WTC11 (cell line): ENCODE results near the gene PDZRN3. TPM values are rescaled to one million over a fixed set of nuclear protein-coding genes. Genes with fewer than 3 reads are reported as not detected.

Experiments used
- ATAC-seq: fragments of 200-7000 bp; cut with Tn5 transposase; 2 replicates; pipeline ENCODE4 v1.10.0; 2021; ENCODE audit warnings: mild to moderate bottlenecking, moderate library complexity
- CTCF ChIA-PET: fragments of 300-600 bp; sonication (Branson Sonifier 250); formaldehyde crosslinking; loops from one replicate; lab custom pipeline; 2021; ENCODE audit warnings: antibody characterized with exemption; lab: Charles Lee
- POLR2A ChIA-PET: fragments of 350-600 bp; sonication (Branson Sonifier 250); formaldehyde crosslinking; loops from one replicate; lab custom pipeline; 2021; ENCODE audit warnings: antibody characterized with exemption; lab: Charles Lee
- DNase-seq: peaks from one replicate; pipeline ENCODE4 v3.0.0; 2021; ENCODE audit warnings: low spot score
- H3K27ac Mint-ChIP-seq: 2 replicates; pipeline ENCODE4 v1.8.0; 2021; ENCODE audit warnings: mixed read lengths
- H3K27me3 Mint-ChIP-seq: 2 replicates; pipeline ENCODE4 v1.8.0; 2021; ENCODE audit warnings: low read depth, mild to moderate bottlenecking, moderate library complexity, mixed read lengths
- H3K36me3 Mint-ChIP-seq: 2 replicates; pipeline ENCODE4 v1.8.0; 2021; ENCODE audit warnings: mixed read lengths
- H3K4me1 Mint-ChIP-seq: 2 replicates; pipeline ENCODE4 v1.8.0; 2022; ENCODE audit warnings: mixed read lengths
- H3K4me3 Mint-ChIP-seq: 2 replicates; pipeline ENCODE4 v1.8.0; 2021; ENCODE audit warnings: mild to moderate bottlenecking, moderate library complexity, mixed read lengths
- H3K9me3 Mint-ChIP-seq: 2 replicates; pipeline ENCODE4 v1.8.0; 2021; ENCODE audit warnings: mixed read lengths
- CTCF ChIP-seq: fragments of 200-600 bp; IDR thresholded peaks from 2 replicates; pipeline ENCODE4 v1.8.0; 2022; ENCODE audit warnings: antibody characterized with exemption
- FOXJ3 ChIP-seq: sonication (generic); formaldehyde crosslinking; IDR thresholded peaks from 2 replicates; pipeline ENCODE4 v1.9.0; 2021; ENCODE audit warnings: missing genetic modification reagents, mild to moderate bottlenecking, borderline replicate concordance
- FOXK1 ChIP-seq: sonication (generic); formaldehyde crosslinking; IDR thresholded peaks from 2 replicates; pipeline ENCODE4 v1.8.0; 2022; ENCODE audit warnings: mild to moderate bottlenecking, moderate library complexity, missing genetic modification reagents
- FOXP4 ChIP-seq: sonication (generic); formaldehyde crosslinking; IDR thresholded peaks from 2 replicates; pipeline ENCODE4 v1.8.0; 2022; ENCODE audit warnings: mild to moderate bottlenecking, missing genetic modification reagents
- JAZF1 ChIP-seq: fragments of 250-450 bp; sonication (Bioruptor Pico); IDR thresholded peaks from 2 replicates; pipeline ENCODE4 v1.9.0; 2021; ENCODE audit warnings: moderate library complexity, mild to moderate bottlenecking, inconsistent platforms
- MLX ChIP-seq: sonication (generic); formaldehyde crosslinking; IDR thresholded peaks from 2 replicates; pipeline ENCODE4 v1.8.1; 2023; ENCODE audit warnings: mild to moderate bottlenecking, missing genetic modification reagents, moderate library complexity
- MXD4 ChIP-seq: fragments of 250-450 bp; sonication (Bioruptor Pico); IDR thresholded peaks from 2 replicates; pipeline ENCODE4 v1.8.0; 2021; ENCODE audit warnings: mild to moderate bottlenecking, moderate library complexity, borderline replicate concordance
- MYBL2 ChIP-seq: sonication (generic); formaldehyde crosslinking; IDR thresholded peaks from 2 replicates; pipeline ENCODE4 v1.8.1; 2023; ENCODE audit warnings: mild to moderate bottlenecking, moderate library complexity, missing genetic modification reagents
- NR2C2 ChIP-seq: sonication (generic); formaldehyde crosslinking; IDR thresholded peaks from 2 replicates; pipeline ENCODE4 v1.8.0; 2022; ENCODE audit warnings: mild to moderate bottlenecking, missing genetic modification reagents
- OVOL2 ChIP-seq: fragments of 250-450 bp; sonication (Bioruptor Pico); IDR thresholded peaks from 2 replicates; pipeline ENCODE4 v1.9.0; 2021; ENCODE audit warnings: mild to moderate bottlenecking, borderline replicate concordance
- SMAD3 ChIP-seq: sonication (generic); formaldehyde crosslinking; IDR thresholded peaks from 2 replicates; pipeline ENCODE4 v1.8.0; 2022; ENCODE audit warnings: missing genetic modification reagents, mild to moderate bottlenecking, borderline replicate concordance
- SP1 ChIP-seq: sonication (generic); formaldehyde crosslinking; conservative IDR thresholded peaks from 2 replicates; pipeline ENCODE4 v1.8.1; 2022; ENCODE audit warnings: missing genetic modification reagents
- ZNF121 ChIP-seq: sonication (generic); formaldehyde crosslinking; IDR thresholded peaks from 2 replicates; pipeline ENCODE4 v1.8.0; 2023; ENCODE audit warnings: missing genetic modification reagents
- ZNF263 ChIP-seq: sonication (generic); formaldehyde crosslinking; IDR thresholded peaks from 2 replicates; pipeline ENCODE4 v1.8.1; 2022; ENCODE audit warnings: low read depth, mild to moderate bottlenecking, moderate library complexity, missing genetic modification reagents
- ZNF671 ChIP-seq: fragments of 250-450 bp; sonication (Bioruptor Pico); IDR thresholded peaks from 2 replicates; pipeline ENCODE4 v1.8.0; 2021; ENCODE audit warnings: mild to moderate bottlenecking
- total RNA-seq: library from RNA; stranded (reverse); gene quantifications from 3 replicates; pipeline ENCODE4 v1.2.3, GENCODE V29; 2021
- TF ChIP-seq, protein P1 (sequence below): sonication (generic); formaldehyde crosslinking; IDR thresholded peaks from 2 replicates; pipeline ENCODE4 v1.8.0; 2022; ENCODE audit warnings: missing genetic modification reagents
- TF ChIP-seq, protein P2 (sequence below): fragments of 250-450 bp; sonication (Bioruptor Pico); IDR thresholded peaks from 2 replicates; pipeline ENCODE4 v2.1.2; 2022; ENCODE audit warnings: mild to moderate bottlenecking, moderate library complexity
- TF ChIP-seq, protein P3 (sequence below): sonication (generic); formaldehyde crosslinking; IDR thresholded peaks from 2 replicates; pipeline ENCODE4 v1.8.0; 2022; ENCODE audit warnings: mild to moderate bottlenecking, missing genetic modification reagents

The PDZRN3 gene
- total RNA-seq, 1 experiment from 2014 or later: 9.5 TPM

- no peak for TF ChIP-seq FOXP4 (CRISPR knock-in tag)
- no peak for TF ChIP-seq MXD4 (CRISPR knock-in tag)
- no peak for TF ChIP-seq NR2C2 (CRISPR knock-in tag)
- TF ChIP-seq, protein P1, sequence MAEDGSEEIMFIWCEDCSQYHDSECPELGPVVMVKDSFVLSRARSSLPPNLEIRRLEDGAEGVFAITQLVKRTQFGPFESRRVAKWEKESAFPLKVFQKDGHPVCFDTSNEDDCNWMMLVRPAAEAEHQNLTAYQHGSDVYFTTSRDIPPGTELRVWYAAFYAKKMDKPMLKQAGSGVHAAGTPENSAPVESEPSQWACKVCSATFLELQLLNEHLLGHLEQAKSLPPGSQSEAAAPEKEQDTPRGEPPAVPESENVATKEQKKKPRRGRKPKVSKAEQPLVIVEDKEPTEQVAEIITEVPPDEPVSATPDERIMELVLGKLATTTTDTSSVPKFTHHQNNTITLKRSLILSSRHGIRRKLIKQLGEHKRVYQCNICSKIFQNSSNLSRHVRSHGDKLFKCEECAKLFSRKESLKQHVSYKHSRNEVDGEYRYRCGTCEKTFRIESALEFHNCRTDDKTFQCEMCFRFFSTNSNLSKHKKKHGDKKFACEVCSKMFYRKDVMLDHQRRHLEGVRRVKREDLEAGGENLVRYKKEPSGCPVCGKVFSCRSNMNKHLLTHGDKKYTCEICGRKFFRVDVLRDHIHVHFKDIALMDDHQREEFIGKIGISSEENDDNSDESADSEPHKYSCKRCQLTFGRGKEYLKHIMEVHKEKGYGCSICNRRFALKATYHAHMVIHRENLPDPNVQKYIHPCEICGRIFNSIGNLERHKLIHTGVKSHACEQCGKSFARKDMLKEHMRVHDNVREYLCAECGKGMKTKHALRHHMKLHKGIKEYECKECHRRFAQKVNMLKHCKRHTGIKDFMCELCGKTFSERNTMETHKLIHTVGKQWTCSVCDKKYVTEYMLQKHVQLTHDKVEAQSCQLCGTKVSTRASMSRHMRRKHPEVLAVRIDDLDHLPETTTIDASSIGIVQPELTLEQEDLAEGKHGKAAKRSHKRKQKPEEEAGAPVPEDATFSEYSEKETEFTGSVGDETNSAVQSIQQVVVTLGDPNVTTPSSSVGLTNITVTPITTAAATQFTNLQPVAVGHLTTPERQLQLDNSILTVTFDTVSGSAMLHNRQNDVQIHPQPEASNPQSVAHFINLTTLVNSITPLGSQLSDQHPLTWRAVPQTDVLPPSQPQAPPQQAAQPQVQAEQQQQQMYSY (CRISPR knock-in tag): no peak
These were observed 273.2 kb downstream of the PDZRN3 start (continued) for GRCh38 chr3:73351423-73352071.

DNA sequence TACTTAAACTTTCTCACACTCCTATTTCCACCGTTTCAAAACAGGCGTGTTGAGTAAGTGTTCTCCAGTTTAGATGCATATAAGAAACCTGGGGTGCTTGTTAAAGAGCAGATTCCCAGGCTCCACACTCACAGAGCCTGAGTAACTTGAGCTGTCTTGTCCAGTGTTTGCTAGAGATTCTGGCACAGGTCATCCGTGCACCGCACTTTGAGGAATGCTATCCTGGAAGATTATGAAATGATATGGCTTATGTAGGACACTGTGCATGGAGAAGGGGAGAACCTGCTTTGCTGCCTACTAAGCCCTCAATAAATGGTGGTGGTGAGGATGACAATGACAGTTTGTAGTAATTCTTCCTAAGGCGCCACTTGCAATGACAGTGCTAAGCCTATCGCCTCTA lies 273.7 kb downstream of the PDZRN3 start:
- CTCF ChIA-PET: no interaction called here
- no peak overlapping the region for H3K4me3 Mint-ChIP-seq
- DNase-seq (no peak), ATAC-seq (no peak)
- no peaks in the 10 kb centered on the region for H3K27me3 Mint-ChIP-seq
- POLR2A ChIA-PET: no interaction called here
- TF ChIP-seq ZNF671 (CRISPR knock-in tag) (no peak), ZNF121 (CRISPR knock-in tag) (no peak), OVOL2 (CRISPR knock-in tag) (no peak), FOXJ3 (CRISPR knock-in tag) (no peak), JAZF1 (CRISPR knock-in tag) (no peak), FOXK1 (CRISPR knock-in tag) (no peak), MYBL2 (CRISPR knock-in tag) (no peak), MLX (CRISPR knock-in tag) (no peak)
- TF ChIP-seq, protein P2, sequence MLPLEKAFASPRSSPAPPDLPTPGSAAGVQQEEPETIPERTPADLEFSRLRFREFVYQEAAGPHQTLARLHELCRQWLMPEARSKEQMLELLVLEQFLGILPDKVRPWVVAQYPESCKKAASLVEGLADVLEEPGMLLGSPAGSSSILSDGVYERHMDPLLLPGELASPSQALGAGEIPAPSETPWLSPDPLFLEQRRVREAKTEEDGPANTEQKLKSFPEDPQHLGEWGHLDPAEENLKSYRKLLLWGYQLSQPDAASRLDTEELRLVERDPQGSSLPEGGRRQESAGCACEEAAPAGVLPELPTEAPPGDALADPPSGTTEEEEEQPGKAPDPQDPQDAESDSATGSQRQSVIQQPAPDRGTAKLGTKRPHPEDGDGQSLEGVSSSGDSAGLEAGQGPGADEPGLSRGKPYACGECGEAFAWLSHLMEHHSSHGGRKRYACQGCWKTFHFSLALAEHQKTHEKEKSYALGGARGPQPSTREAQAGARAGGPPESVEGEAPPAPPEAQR (CRISPR knock-in tag): no peak
- H3K36me3 Mint-ChIP-seq: no peaks in the 10 kb centered on the region
- peaks cover 8% of the 10 kb centered on the region for H3K4me1 Mint-ChIP-seq
- H3K27ac Mint-ChIP-seq: no peak overlapping the region
- no peaks in the 10 kb centered on the region for H3K9me3 Mint-ChIP-seq

DNA sequence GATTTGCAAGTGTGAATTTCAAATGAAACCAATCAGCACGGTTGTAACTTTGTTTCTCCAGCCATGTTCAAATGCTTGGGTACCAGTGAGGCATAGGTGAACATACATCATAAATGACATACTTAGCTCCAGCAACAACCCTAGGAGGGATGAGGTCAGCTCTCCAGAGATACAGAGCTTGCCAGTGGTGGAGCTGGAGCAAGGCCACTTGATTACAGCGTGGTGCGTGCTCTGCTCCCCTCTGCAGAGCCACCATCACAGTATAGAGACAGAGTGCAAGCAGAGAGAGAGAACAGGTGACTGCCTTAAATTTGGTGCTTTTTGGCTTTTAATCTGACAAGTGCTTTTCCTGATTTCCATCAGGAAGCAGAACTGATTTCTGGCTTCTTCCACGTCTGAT lies 275.1 kb downstream of the PDZRN3 start:
- H3K4me3 Mint-ChIP-seq: no peak overlapping the region
- H3K27me3 Mint-ChIP-seq: no peaks in the 10 kb centered on the region
- H3K27ac Mint-ChIP-seq: no peak overlapping the region
- no peak for ATAC-seq
- ChIA-PET POLR2A (no interaction called here), CTCF (no interaction called here)
- no peak for DNase-seq
- H3K36me3 Mint-ChIP-seq: no peaks in the 10 kb centered on the region
- H3K4me1 Mint-ChIP-seq: peaks cover 10% of the 10 kb centered on the region
- H3K9me3 Mint-ChIP-seq: no peaks in the 10 kb centered on the region
- no peak for TF ChIP-seq NR2C2 (CRISPR knock-in tag)
- TF ChIP-seq, protein P3, sequence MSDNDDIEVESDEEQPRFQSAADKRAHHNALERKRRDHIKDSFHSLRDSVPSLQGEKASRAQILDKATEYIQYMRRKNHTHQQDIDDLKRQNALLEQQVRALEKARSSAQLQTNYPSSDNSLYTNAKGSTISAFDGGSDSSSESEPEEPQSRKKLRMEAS (CRISPR knock-in tag): no peak
- no peak for TF ChIP-seq ZNF263 (CRISPR knock-in tag)
- TF ChIP-seq SP1: no peak
- no peak for TF ChIP-seq FOXK1 (CRISPR knock-in tag)
- TF ChIP-seq CTCF: no peak
- TF ChIP-seq, protein P1 (CRISPR knock-in tag): no peak
- no peak for TF ChIP-seq SMAD3 (CRISPR knock-in tag)
